Activated naive CD8-positive, alpha-beta T cell treated with anti-CD3 and anti-CD28 coated beads for 36 hours (primary cell): ENCODE results near the gene DHRSX. TPM values are rescaled to one million over a fixed set of nuclear protein-coding genes. Genes with fewer than 3 reads are reported as not detected.
"Not testable (repeated sequence)": the region's sequence is repeated elsewhere in the genome, so short reads cannot be mapped to it uniquely, and the experiment has no call there.

ENCODE experiments used
- DNase-seq: peaks from one replicate; pipeline ENCODE4 v3.0.0; 2021
- H3K27ac Mint-ChIP-seq: one replicate; pipeline ENCODE4 v1.8.0; 2022; ENCODE audit warnings: mild to moderate bottlenecking, moderate library complexity, mixed read lengths
- H3K27me3 Mint-ChIP-seq: one replicate; pipeline ENCODE4 v1.8.0; 2022; ENCODE audit warnings: mild to moderate bottlenecking, mixed read lengths
- H3K36me3 Mint-ChIP-seq: one replicate; pipeline ENCODE4 v1.8.0; 2021; ENCODE audit warnings: mild to moderate bottlenecking, mixed read lengths
- H3K4me1 Mint-ChIP-seq: one replicate; pipeline ENCODE4 v1.8.0; 2021; ENCODE audit warnings: mixed read lengths
- H3K4me3 Mint-ChIP-seq: one replicate; pipeline ENCODE4 v1.8.0; 2022; ENCODE audit warnings: mild to moderate bottlenecking, moderate library complexity, mixed read lengths
- H3K9me3 Mint-ChIP-seq: one replicate; pipeline ENCODE4 v1.8.0; 2022; ENCODE audit warnings: mixed read lengths
- total RNA-seq, 2 experiments: library from RNA; stranded (reverse); gene quantifications; one replicate each; pipeline ENCODE4 v1.2.3, GENCODE V29; 2021

DHRSX gene
- total RNA-seq, 2 experiments from 2014 or later: 18.2 to 19.7 TPM

DNA sequence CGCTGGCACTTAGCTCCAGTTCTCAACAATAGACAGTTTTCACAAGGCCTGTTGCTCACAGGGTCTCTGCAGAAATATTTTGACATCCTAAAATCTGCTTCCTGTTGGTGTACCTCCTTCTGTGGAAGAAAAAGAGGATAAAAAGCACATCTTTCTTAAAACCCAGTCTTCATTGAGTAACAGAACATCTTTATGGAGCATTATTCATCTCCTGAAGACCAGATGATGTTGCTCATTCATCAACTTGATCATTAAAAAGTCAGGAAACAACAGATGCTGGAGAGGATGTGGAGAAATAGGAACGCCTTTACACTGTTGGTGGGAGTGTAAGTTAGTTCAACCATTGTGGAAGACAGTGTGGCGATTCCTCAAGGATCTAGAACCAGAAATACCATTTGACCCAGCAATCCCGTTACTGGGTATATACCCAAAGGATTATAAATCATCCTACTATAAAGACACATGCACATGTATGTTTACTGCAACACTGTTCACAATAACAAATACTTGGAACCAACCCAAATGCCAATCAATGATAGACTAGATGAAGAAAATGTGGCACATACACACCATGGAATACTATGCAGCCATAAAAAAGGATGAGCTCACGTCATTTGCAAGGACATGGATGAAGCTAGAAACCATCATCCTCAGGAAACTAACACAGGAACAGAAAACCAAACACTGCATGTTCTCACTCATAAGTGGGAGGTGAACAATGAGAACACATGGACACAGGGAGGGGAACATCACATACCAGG lies 33.7 kb upstream of the DHRSX start:
- DNase-seq, H3K36me3 Mint-ChIP-seq, H3K9me3 Mint-ChIP-seq, H3K27me3 Mint-ChIP-seq, H3K27ac Mint-ChIP-seq, H3K4me3 Mint-ChIP-seq, H3K4me1 Mint-ChIP-seq: not testable (repeated sequence)

DNA sequence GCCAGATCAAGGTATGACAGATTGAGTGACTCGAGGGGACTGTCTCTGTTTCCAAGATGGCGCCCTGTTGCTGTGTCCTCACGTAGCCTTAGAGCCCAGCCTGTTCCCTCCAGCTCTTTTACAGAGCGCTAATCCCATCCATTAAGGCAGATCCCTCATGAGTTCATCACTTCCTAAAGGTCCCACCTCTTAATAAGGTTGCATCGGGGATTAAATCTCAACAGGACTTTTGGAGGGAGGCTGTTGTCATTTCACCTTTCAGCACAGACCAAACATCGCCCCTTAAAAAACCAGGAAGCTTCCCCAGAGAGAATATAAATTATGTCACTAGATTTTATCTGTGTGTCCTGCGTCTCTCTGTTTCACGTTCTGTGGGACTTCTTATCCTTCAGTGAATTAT lies 32.6 kb upstream of the DHRSX start:
- DNase-seq: no peak
- H3K9me3 Mint-ChIP-seq: no peaks in the 10 kb centered on the region
- no peaks in the 10 kb centered on the region for H3K4me1 Mint-ChIP-seq
- H3K27ac Mint-ChIP-seq: no peak overlapping the region
- no peaks in the 10 kb centered on the region for H3K36me3 Mint-ChIP-seq
- peaks cover 2% of the 10 kb centered on the region for H3K27me3 Mint-ChIP-seq
- H3K4me3 Mint-ChIP-seq: no peak overlapping the region

DNA sequence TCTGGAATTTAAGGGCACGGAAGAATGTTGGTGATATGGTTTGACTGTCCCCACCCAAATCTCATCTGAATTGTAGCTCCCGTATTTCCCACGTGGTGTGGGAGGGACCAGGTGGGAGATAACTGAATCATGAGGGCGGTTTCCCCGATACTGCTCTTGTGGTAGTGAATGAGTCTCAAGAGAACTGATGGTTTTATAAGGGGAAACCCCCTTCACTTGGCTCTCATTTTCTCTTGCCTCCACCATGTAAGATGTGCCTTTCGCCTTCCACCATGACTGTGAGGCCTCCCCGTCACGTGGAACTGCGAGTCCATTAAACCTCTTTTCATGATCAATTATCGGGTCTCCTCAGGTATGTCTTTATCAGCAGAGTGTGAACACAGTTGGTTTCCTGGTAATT lies 25.6 kb upstream of the DHRSX start:
- Mint-ChIP-seq H3K9me3 (no peaks in the 10 kb centered on the region), H3K27me3 (no peaks in the 10 kb centered on the region), H3K27ac (no peak overlapping the region), H3K4me3 (no peak overlapping the region), H3K36me3 (no peaks in the 10 kb centered on the region), H3K4me1 (peaks cover 2% of the 10 kb centered on the region)
- no peak for DNase-seq

DNA sequence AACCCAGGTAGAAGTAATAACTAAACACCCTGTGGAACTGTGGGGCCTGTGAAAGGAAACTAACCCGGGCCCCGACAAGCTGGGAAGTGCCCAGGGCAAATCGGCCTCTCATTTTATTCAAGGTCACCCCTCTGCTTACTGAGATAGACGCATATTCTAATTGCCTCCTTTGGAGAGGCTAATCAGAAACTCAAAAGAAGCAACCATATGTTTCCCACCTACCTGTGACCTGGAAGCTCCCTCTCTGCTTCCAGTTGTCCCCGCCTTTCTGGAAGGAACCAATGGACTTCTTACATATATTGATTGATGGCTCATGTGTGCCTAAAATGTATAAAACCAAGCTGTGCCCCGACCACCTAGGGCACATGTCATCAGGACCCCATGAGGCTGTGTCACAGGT lies 23.1 kb upstream of the DHRSX start:
- H3K4me3 Mint-ChIP-seq: no peak overlapping the region
- H3K4me1 Mint-ChIP-seq: peaks cover 2% of the 10 kb centered on the region
- H3K27ac Mint-ChIP-seq: no peak overlapping the region
- no peaks in the 10 kb centered on the region for H3K27me3 Mint-ChIP-seq
- DNase-seq: no peak
- H3K9me3 Mint-ChIP-seq: no peaks in the 10 kb centered on the region
- H3K36me3 Mint-ChIP-seq: no peaks in the 10 kb centered on the region

DNA sequence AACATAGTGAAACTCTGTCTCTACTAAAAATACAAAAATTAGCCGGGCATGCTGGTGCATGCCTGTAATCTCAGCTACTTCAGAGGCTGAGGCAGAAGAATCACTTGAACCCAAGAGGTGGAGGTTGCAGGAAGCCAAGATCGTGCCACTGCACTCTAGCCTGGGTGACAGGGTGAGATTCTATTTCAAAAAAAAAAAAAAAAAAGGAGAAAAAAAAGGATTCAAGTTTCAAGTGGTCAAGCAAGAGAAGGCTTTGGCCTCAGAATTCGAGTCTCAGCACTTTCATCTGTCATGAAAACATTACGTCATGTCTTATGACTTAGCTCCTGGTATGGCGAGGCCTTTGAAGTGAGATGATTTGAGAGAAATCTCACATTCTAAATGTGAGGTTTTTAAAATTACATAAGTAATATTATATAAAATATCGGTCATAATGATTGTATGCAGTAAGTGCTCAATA lies 21.2 kb upstream of the DHRSX start:
- no peak overlapping the region for H3K27ac Mint-ChIP-seq
- H3K9me3 Mint-ChIP-seq: no peaks in the 10 kb centered on the region
- H3K4me3 Mint-ChIP-seq: no peak overlapping the region
- DNase-seq: no peak
- H3K27me3 Mint-ChIP-seq: no peaks in the 10 kb centered on the region
- H3K36me3 Mint-ChIP-seq: no peaks in the 10 kb centered on the region
- peaks cover 4% of the 10 kb centered on the region for H3K4me1 Mint-ChIP-seq

DNA sequence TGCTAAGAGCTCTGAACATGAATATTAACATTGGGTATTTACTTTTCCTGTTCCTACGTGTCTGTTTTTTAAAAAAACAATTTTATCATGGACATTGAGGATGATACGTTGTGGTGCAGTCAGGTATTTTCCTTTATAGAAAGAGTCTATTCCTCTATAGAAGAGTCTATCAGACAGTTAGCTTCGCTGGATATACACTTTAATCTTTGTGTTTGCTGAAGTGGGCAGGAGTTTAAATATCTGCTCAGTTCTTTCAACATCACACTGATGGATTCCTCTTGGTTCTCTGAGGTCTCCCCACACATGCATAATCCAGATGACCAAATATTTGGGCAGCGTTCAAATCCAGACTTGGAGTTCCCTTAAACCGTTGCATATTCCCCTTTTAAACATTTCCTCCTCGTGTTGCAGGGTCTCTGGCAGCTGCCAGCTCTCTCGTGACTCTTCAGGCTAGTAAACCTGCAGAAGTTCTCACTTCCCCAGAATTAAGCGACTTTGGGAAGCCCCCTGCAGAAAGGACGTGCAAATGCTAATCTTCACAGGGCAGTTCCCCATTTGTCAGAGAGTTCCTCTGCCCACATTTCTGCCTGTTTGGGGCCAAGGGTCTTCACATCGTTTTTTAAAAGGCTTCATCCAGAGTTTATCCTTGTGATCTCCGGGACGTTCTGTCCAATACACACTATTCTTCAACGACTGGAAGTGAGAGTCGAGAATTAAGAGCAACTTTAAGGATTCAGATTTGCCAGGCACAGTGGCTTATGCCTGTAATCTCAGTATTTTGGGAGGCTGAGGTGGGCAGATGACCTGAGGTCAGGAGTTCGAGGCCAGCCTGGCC lies 20.5 kb upstream of the DHRSX start:
- Mint-ChIP-seq H3K4me1 (peaks cover 4% of the 10 kb centered on the region), H3K27ac (no peak overlapping the region), H3K9me3 (no peaks in the 10 kb centered on the region), H3K4me3 (no peak overlapping the region), H3K36me3 (no peaks in the 10 kb centered on the region), H3K27me3 (no peaks in the 10 kb centered on the region)
- DNase-seq: no peak

DNA sequence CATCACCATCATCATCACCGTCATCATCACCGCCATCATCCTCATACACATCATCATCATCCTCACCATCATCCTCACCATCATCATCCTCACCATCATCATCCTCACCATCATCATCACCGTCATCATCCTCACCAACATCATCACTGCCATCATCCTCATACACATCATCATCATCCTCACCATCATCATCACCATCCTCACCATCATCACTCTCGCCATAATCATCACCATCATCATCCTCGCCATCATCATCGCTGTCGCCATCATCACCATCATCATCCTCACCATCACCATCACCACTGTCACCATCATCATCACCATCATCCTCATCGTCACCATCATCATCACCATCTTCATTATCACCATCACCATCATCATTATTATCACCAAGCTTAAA lies 19.8 kb upstream of the DHRSX start:
- H3K4me3 Mint-ChIP-seq: no peak overlapping the region
- DNase-seq: no peak
- no peaks in the 10 kb centered on the region for H3K36me3 Mint-ChIP-seq
- no peaks in the 10 kb centered on the region for H3K9me3 Mint-ChIP-seq
- H3K4me1 Mint-ChIP-seq: peaks cover 4% of the 10 kb centered on the region
- no peak overlapping the region for H3K27ac Mint-ChIP-seq
- no peaks in the 10 kb centered on the region for H3K27me3 Mint-ChIP-seq

DNA sequence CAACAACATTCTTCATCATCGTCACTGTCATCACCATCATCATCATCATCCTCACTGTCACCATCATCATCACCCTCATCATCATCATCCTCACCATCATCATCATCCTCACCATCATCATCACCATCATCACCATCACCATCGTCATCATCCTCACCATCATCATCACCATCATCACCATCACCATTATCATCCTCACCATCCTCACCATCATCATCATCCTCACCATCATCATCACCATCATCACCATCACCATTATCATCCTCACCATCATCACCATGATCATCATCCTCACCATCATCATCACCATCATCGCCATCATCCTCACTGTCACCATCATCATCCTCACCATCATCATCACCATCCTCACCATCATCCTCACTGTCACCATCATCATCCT lies 18.9 kb upstream of the DHRSX start:
- not testable (repeated sequence) for H3K4me3 Mint-ChIP-seq, H3K9me3 Mint-ChIP-seq, H3K27me3 Mint-ChIP-seq, H3K27ac Mint-ChIP-seq, H3K4me1 Mint-ChIP-seq, DNase-seq, H3K36me3 Mint-ChIP-seq

DNA sequence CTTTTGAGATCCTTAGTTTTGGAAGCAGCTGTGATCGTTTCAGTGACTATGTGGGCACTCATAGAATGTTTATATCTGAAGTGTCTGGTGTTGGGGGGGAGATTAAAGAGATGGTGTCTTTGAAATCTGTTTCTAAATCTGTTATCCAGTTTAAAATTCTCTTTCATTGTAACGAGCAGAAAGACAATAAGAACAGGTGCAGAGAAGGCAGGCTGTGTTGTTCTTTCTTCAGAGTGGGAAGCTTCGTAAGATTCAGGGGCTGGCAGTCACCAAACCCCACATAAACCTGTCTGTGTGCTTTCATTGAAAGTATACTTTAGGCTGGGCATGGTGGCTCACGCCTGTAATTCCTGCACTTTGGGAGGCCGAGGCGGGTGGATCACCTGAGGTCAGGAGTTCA lies 16.3 kb upstream of the DHRSX start:
- no peak for DNase-seq
- Mint-ChIP-seq H3K9me3 (no peaks in the 10 kb centered on the region), H3K4me1 (peaks cover 4% of the 10 kb centered on the region), H3K27ac (no peak overlapping the region), H3K36me3 (no peaks in the 10 kb centered on the region), H3K4me3 (no peak overlapping the region), H3K27me3 (no peaks in the 10 kb centered on the region)

DNA sequence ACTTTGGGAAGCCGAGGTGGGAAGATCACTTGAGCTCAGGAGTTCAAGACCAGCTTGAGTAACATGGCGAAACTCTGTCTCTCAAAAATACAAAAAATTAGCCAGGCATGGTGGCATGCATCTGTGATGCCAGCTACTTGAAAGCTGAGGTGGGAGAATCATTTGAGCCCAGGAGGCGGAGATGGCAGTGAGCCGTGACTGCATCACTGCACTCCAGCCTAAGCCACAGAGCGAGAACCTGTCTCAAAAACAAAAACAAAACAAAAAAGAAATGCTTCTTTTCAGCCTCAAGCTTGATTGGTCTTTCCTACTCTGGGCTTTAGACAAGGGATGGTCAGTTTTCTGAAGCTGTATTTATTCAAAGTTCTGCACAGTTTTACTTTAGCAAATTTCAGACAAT lies 15.8 kb upstream of the DHRSX start:
- Mint-ChIP-seq H3K27ac (no peak overlapping the region), H3K9me3 (no peaks in the 10 kb centered on the region), H3K4me1 (peaks cover 4% of the 10 kb centered on the region), H3K4me3 (no peak overlapping the region), H3K36me3 (no peaks in the 10 kb centered on the region), H3K27me3 (no peaks in the 10 kb centered on the region)
- DNase-seq: no peak

DNA sequence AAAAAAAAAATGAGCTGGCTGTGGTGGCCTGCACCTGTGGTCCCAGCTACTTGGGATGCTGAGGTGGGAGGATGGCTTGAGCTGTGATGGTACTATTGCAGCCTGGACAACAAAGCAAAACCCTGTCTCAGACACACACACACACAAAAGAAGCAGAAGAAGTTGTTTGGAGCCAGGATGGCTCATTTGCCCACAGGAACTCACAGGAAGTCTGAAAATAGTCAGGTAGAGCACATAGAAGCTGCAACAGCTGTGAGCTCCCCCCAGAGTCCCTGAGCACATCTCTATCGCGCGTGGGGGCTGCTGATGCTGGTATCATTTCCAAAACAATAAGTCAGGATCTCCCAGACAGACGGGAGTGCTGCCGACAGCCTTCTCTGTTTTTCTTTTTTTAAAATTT lies 13.4 kb upstream of the DHRSX start:
- Mint-ChIP-seq H3K4me3 (no peak overlapping the region), H3K9me3 (no peaks in the 10 kb centered on the region), H3K27me3 (no peaks in the 10 kb centered on the region), H3K27ac (no peak overlapping the region), H3K4me1 (peaks cover 2% of the 10 kb centered on the region), H3K36me3 (no peaks in the 10 kb centered on the region)
- no peak for DNase-seq

DNA sequence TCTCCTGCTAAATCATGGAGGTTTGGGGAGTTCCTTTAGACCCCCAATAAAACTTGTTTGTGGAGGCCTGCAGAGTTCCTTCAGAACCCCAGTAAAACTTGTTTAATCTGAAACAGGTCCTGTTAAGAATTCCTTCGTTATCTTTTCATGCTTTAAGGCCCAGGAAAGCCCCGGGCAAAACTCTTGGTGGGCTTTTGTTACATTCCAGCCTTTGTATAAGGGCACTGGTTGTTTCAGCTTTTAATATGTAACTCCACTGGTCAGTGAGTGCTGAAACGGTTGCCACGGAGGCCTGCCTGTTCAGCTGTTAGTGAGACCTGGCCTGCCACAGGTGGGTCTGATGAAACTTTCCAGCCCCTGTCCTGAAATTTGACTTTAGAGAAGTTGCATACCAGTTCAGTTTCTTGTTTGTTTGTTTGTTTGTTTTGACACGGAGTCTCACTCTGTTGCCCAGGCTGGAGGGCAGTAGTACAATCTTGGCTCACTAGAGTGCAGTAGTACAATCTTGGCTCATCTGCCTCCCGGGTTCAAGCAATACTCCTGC lies 12.4 kb upstream of the DHRSX start:
- no peak overlapping the region for H3K27ac Mint-ChIP-seq
- H3K9me3 Mint-ChIP-seq: no peaks in the 10 kb centered on the region
- no peak for DNase-seq
- H3K27me3 Mint-ChIP-seq: no peaks in the 10 kb centered on the region
- H3K4me3 Mint-ChIP-seq: no peak overlapping the region
- H3K36me3 Mint-ChIP-seq: no peaks in the 10 kb centered on the region
- H3K4me1 Mint-ChIP-seq: peaks cover 2% of the 10 kb centered on the region

DNA sequence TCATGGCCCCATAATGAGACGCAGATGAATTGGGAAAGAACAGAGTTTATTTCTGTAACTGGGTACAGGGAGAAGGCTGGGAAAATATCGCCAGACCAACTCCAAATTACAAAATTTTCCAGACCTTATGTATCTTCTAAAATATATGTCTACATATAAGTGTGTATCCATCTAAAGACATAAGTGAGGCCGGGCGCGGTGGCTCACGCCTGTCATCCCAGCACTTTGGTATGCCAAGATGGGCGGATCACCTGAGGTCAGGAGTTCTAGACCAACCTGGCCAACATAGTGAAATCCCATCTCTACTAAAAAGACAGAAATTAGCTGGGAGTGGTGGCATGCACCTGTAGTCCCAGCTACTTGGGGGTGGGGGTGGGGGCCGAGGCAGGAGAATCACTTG lies 11.7 kb upstream of the DHRSX start:
- no peak overlapping the region for H3K4me3 Mint-ChIP-seq
- no peaks in the 10 kb centered on the region for H3K36me3 Mint-ChIP-seq
- no peak for DNase-seq
- H3K27me3 Mint-ChIP-seq: no peaks in the 10 kb centered on the region
- no peaks in the 10 kb centered on the region for H3K9me3 Mint-ChIP-seq
- H3K27ac Mint-ChIP-seq: no peak overlapping the region
- no peaks in the 10 kb centered on the region for H3K4me1 Mint-ChIP-seq

DNA sequence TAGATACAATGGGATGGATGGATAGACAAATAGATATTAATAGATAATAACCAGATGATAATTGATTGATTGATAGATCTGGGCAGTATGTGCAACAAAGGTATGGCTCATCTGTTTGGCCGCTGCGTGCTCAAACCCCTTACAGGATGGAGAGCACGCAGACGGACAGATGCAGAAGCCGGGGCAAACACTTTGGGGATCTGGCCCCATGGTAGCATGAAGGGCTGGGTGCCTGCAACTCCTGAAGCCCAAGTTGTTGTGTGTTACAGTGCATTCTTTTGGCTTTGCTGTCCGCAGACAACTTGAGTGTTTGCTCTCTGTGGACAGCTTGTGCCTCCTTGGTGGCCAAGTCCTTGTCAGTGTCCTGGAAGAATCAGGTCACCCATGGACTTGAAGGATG lies 10.6 kb upstream of the DHRSX start:
- no peak for DNase-seq
- H3K27me3 Mint-ChIP-seq: no peaks in the 10 kb centered on the region
- H3K36me3 Mint-ChIP-seq: no peaks in the 10 kb centered on the region
- H3K27ac Mint-ChIP-seq: no peak overlapping the region
- H3K9me3 Mint-ChIP-seq: no peaks in the 10 kb centered on the region
- no peak overlapping the region for H3K4me3 Mint-ChIP-seq
- no peaks in the 10 kb centered on the region for H3K4me1 Mint-ChIP-seq

DNA sequence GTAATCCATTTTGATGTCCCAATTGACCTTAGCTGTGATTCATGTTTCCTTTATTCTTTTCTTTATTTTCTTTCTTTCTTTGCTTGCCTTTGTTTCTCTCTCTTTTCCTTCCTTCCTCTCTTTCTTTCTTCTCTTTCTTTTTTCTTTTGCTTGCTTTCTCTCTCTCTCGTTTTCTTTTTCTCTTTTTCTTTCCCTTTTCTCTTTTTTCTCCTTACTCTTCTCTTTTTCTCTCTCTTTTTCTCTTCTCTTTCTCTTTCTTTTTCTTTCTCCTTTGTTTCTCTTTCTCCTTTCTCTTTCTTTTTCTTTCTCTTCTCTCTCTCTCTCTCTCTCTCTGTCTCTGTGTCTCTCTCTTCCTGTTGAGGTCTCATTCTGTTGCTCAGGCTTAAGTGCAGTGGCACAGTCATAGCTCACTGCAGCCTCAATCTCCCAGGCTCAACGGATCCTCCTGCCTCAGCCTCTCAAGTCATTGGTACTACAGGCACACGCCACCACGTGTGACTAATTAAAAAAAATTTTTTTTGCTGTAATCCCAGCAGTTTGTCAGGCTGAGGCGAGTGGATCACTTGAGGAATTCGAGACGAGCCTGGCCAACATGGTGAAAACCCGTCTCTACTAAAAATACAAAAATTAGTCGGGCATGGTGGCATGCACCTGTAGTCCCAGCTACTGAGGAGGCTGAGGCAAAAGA lies 8.0 kb upstream of the DHRSX start:
- DNase-seq: no peak
- H3K27ac Mint-ChIP-seq: no peak overlapping the region
- H3K4me1 Mint-ChIP-seq: no peaks in the 10 kb centered on the region
- H3K9me3 Mint-ChIP-seq: no peaks in the 10 kb centered on the region
- H3K4me3 Mint-ChIP-seq: no peak overlapping the region
- H3K27me3 Mint-ChIP-seq: no peaks in the 10 kb centered on the region
- no peaks in the 10 kb centered on the region for H3K36me3 Mint-ChIP-seq
